GM19099 (cell line): ENCODE results near the gene CHRM4.

ENCODE experiments used
- POLR2A ChIP-seq: IDR thresholded peaks from 3 replicates; pipeline ENCODE4 v1.6.1; 2011; ENCODE audit warnings: low read depth; ENCODE audit not compliant: insufficient read length; ENCODE audit errors: extremely low read depth

The CHRM4 gene

DNA sequence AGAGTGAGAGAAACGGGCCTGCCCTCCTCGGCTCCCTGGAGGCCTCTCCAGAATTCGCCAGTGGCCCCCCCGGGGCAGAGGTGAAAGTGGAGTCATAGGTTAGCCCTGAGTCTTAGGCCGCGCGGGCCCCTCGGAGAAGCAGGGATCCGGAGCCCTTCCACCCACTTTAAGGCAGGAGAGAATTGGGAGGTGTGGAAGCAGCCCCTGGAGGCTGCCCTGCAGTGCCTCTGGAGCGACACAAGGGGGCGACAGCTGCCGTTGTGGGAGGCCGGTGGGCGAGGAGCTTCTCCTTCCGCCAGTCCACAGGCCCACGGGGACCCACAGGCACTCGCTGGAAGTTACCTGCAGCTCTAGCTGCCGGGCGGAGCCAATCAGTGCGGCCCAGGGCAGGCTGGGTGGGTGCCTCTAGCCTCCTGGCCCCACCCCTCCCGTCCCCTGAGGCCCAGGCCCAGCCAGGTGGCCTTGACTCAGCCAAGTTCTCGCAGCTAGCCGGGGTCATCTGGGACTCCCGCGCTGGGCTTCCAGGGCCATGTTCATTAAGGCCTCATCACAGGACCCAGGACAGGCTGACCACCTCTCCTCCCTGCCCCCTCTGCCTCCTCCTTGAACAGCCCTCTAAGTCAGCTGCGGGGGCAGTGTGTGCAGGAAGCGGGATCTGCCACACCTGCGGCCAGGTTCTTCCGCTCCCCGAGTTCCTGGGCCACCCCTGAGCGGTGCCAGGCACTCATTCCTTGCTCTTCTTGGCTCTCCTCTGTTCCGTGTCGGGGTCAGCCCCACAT lies 39.3 kb downstream of the CHRM4 start:
- TF ChIP-seq POLR2A, result no peak

DNA sequence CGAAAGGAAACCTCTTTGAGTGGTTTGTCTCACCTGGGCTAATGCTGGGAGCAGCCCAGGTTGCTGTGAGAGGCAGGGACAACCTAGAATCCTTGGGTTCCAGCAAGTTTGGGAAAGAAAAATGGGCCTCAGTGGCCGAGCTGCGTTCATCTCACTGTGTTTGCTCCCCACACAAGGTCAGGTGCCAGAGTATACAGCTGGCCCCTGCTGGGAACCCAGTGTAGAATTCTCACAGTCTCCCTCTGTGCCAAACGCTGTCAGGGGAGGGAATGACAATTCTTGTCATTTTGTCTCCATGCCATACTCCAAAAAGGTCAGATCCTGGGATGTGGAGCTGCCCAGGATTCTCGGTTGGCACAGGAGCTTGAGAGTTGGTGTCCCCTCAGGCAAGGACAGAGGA lies 40.0 kb downstream of the CHRM4 start:
- no peak for TF ChIP-seq POLR2A

DNA sequence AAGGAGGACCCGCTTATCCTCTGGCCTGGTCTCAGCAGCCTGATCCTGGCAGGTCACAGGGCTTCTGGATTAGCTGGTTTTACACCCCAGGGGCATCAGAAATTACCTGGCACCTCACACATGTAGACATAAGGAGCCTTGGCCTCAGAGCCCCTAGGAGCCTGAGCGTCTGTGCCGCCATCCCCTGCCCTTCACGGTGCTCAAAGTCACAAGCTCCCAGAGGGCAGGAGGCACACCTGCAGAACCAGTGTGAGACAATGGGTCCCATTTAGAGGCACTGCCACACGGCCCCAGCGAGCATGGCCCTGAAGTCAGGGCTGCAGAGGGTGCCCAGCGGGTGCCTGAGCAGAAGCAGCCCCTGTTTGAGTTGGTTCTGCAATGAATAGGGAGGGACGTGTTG lies 40.4 kb downstream of the CHRM4 start:
- no peak for TF ChIP-seq POLR2A

DNA sequence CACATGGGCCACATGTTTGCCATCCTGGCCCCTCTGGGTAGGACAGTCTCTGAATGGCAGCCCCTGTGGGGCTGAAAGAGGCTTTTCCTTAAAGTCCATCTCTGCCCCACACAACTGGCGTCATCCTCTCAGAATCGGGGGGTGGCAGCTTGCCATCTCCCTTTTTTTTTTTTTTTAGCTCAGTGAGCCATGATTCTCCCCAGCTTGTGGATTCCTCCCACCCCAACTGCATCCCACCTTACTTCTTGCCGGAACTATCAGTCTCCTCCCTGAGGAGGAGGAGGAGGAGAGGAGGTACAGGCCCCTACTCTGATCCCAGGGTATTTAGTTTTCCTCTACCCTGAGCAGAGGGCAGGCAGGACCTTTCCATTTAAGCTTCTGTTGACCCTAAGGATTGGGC lies 40.9 kb downstream of the CHRM4 start:
- TF ChIP-seq POLR2A, result no peak

DNA sequence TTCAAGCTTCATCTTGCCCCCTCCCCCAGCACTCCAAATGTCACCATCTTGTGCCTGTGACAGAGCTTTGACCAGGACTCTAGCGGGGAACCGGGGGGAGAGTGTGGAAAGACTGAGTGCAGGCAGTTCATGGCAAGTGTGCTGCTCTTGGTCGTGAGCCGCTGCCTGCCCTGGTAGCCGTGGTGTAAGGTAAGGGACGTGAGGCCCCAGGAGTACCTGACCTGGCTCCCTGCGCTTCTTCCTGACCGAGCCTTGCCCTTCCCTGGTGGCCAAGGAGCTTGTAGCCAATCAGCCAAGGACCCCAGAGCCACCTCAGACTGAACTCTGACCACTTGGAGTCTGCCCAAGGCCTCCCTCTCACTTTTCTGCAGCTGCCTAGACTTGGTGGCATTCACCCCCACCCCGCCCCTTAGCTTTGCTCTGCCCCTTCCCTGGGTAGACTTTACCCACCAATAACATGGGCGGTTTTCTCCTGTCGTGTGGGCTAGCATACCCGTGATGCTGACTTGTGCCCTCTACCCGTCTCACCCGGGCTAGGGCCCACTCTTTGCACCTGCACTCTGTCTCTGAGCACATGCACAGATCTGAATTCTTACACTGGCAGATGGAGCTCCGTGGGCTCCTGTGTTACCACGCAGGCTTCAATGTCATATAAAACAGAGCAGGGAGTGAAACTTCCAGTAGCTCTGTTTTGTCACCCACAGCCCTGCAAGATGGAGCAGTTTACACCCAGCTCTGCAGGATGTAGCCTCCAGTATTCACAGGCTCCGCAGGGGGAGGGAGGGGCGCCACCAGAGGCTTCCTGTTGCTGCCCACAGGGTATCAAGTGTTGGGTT lies 42.8 kb downstream of the CHRM4 start:
- TF ChIP-seq POLR2A, result no peak

DNA sequence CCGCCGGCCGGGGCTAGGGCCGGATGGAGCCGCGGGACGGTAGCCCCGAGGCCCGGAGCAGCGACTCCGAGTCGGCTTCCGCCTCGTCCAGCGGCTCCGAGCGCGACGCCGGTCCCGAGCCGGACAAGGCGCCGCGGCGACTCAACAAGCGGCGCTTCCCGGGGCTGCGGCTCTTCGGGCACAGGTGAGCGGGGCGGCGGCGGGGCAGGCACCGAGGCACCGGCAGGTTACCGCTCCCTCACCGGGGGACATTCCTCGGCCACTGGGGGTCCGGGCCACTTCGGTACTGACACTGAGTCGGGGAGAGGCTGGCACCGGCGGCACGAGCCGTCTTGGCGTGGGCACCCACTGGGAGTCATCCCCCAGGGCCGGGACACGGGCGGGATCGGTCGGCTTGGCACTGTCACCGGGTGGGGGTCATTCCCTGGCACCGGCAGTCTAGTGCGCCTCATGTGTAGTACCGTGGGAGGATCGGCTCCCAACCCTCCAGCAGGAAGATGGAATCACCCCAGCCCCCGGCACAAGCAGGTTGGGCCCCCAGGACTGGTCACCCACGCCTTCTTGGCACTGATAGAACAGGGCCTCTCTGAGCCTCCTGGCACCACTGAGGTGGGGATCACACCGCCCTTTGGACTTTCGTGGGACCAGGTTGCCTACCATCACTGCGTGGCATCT lies 43.8 kb downstream of the CHRM4 start:
- TF ChIP-seq POLR2A, result no peak

DNA sequence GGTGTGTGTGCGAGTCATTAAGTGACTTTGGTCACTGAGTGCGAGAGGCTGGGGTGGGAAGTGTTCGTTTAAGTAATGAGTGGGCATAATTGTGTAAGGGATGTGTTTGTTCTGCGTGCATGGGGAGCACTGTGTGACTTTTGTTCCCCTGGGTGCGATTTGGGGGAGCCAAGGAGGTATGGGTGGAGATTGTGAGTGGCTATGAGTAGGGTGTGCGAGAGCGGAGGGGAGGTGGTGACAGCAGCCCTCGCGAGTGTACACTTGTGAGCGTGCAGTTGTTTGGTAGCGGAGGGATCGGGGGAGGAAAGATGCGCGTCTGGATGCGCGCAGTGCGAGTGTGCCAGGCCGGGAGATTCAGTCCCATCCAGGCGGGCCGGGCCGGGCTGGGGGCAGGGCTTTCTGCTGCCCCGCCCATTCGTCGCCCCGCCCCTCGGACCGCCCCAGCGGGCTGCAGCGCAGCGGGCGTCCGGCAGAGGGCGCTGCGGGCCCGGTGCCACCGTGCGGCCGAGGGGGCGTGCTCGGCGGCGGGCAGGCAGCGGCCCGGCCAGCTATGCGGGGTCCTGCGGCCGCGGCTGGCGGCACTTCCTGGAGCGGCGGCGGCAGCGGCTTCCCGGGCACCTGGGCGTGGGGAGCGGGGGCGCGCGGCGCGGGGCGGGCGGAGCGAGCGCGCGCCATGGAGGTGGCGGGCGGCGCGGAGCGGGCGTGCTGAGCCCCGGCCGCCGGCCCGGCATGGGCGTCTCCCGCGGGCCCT lies 44.5 kb downstream of the CHRM4 start, which contains the start of gene DGKZ:
Gene DGKZ, plus strand, starts transcription at position 578 of the 751 bp plus-strand sequence. CDS start 197 bp downstream, outside the sequence.
- TF ChIP-seq POLR2A, result peak; percentile 68

DNA sequence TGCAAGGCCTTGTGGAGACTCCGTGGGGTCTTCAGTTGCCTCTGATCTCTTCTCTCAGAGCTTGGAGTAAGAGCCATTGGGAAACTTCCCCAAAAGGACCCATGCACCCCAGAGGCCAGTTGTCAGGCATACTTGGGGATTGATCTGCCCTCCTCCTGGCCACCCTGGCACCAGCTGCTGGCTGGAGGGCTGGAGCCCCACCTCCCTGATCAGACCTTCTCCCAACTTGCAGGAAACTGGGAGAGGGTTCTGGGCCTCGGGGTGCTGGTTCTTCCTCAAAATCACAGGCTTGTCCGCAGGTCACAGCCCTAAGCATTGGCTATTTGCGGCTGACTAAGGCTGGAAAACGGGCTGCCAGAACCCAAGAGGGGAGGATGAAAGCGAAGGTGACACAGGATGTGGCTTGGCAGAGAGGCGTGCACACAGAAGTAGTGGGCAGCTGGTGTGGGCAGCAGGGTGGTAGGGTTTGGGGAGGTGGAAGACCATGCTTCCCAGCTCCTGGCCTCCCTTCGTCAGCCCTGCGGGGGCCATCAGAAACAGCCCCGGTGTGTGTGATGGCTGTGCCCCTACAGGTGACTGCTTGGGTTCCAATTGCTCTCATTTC lies 45.6 kb downstream of the CHRM4 start:
- no peak for TF ChIP-seq POLR2A

DNA sequence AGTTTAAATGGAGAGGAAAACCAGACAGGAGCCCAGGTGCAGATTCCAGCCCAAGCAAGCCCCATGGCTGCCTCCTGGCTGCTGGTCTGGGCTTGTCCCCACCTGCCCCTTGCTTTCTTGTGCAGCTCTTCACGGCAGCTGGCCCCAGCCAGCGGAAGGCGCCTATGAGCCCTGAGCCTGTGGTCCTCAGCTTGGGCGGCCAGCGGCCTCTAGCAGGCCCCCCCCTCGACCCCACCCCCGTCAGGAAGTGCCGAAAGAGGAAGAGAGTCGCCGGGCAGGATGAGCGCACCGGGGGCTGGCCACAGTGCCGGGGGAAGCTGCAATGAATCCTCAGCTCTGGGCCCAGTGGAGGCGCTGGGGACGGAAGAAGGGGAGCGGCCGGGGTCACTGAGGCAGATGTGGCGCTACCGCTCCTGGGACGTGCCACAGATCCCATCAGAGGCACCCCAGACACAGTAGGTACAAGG lies 46.4 kb downstream of the CHRM4 start:
- peak; percentile 53 for TF ChIP-seq POLR2A

DNA sequence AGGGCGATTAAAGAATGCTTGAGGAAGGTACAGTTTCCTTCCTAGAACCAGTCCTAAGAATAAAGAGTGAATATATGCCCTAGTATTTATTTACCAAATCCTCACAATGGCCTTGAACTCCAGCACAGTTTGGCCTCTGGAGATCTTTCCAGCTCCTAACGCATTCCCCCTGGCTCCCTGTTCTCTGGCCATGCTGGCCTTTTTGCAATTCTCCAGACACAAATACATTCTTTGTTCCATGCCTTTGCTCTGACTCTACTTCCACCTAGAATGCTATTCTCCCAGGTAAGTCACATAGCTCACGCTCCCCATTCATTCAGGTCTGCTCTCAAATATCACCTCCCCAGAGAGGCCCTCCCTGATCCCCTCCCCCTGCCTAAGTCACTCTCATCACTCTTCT lies 48.1 kb downstream of the CHRM4 start:
- TF ChIP-seq POLR2A, result no peak

DNA sequence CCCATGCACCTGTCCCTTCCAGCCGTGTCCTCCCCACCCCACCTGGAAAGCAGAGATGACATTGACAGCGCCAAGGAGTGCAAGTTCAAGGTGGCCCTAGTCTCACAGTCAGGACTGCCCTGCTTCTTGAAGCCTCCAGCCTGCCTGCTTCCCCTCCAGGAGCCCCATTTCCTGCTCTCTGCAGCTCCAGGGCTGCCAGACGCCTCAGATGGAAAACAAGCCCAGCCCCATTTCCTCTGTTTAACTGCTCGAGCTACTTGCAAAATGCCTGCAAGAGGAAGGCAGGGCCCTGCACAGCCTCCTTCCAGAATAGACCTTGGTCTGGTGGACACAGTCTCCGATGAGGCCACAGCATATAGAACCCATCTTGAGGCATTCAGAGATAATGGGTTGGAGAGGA lies 49.3 kb downstream of the CHRM4 start:
- TF ChIP-seq POLR2A, result no peak

DNA sequence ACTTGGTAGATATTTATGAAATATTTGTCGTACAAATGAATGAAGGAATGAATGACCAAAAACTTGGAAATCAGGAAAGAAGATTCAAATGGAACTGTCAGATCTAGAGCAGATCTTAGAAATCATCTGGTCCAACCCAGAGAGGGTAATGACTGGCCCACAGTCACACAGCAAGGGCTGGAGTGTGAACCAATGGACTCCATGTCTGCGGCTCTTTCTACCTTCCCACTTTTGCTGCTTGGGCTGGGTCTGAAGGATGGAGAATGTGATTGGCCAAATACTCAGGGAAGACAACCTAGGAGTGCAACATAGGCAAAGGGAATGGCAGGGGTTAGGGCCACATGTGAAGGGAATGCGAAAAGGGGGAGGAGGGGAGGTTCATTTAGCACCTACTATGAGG lies 50.1 kb downstream of the CHRM4 start:
- TF ChIP-seq POLR2A, result no peak

DNA sequence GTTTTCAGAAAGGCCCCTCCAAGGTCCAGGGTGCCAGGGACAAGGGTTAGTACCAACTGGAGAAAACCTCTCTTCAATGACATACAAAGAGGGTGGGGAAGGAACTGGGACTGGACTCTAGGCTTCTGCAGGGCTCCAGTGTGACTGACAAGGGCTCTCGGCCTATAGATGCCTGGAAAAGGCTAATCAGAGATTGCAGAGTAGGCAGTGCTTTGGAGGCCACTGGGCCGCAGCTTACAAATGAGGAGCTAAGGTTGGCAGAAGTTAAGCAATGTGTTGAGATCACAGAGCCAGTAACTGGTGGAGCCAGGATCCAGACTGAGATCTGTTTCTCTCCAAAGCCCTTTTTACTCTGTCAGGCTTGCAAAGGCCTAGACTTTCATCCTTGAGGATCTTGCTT lies 51.8 kb downstream of the CHRM4 start:
- TF ChIP-seq POLR2A, result no peak

DNA sequence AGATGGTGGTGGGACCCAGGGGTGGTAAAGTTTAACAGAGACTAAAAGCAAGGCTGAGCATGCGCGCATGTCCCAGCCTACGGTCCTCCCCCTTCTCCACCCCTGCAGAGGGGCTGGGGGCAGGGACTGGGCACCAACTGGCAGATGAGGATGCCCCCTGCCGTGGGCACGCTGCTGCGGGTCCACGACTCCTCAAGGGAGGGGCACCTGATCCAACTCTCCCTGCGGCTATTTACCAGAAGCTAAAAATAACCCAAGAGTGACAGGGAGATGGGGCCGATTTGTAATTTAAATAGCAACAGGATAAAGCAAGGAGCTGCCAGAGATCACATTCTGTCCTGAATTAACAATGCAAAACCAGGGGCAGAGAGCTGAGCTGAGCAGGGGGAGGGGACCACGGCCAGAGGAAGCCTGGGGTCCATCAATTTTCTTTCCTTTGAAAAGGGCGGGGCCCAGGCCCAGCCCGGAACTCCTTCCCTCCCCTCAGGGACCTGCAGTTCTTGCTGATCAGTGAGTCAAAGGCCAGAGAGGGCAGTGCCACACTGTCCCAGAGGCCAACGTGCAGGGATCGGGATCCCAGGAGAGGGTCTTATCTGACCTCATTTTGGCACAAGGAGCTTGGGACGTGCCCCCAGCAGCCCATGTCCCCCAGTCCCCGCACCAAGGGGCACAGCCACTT lies 52.4 kb downstream of the CHRM4 start:
- TF ChIP-seq POLR2A, result no peak
